WTC11 (cell line): ENCODE measurements around the gene CYB561D2.

Source experiments
- ATF1 ChIP-seq: sonication (generic); formaldehyde crosslinking; IDR thresholded peaks from 2 replicates; pipeline ENCODE4 v1.8.1; 2023; ENCODE audit warnings: mild to moderate bottlenecking, moderate library complexity, missing genetic modification reagents
- ATF2 ChIP-seq: sonication (generic); formaldehyde crosslinking; IDR thresholded peaks from 2 replicates; pipeline ENCODE4 v1.8.1; 2022; ENCODE audit warnings: low read depth, missing genetic modification reagents, borderline replicate concordance
- CREB1 ChIP-seq: sonication (generic); formaldehyde crosslinking; IDR thresholded peaks from 2 replicates; pipeline ENCODE4 v1.8.0; 2023; ENCODE audit warnings: mild to moderate bottlenecking, missing genetic modification reagents
- CTCF ChIP-seq: fragments of 200-600 bp; IDR thresholded peaks from 2 replicates; pipeline ENCODE4 v1.8.0; 2022; ENCODE audit warnings: antibody characterized with exemption
- GABPB1 ChIP-seq: sonication (generic); formaldehyde crosslinking; IDR thresholded peaks from 2 replicates; pipeline ENCODE4 v1.8.1; 2023; ENCODE audit warnings: mild to moderate bottlenecking, missing genetic modification reagents
- NFYB ChIP-seq: sonication (generic); formaldehyde crosslinking; conservative IDR thresholded peaks from 2 replicates; pipeline ENCODE4 v1.8.0; 2022; ENCODE audit warnings: low read depth, missing genetic modification reagents
- RELA ChIP-seq: sonication (generic); formaldehyde crosslinking; IDR thresholded peaks from 2 replicates; pipeline ENCODE4 v1.8.1; 2022; ENCODE audit warnings: missing genetic modification reagents, mild to moderate bottlenecking, borderline replicate concordance
- TCF7 ChIP-seq: sonication (generic); formaldehyde crosslinking; IDR thresholded peaks from 2 replicates; pipeline ENCODE4 v1.8.0; 2022; ENCODE audit warnings: mild to moderate bottlenecking, low read depth, missing genetic modification reagents, moderate library complexity
- USF2 ChIP-seq: sonication (generic); formaldehyde crosslinking; IDR thresholded peaks from 2 replicates; pipeline ENCODE4 v1.8.1; 2023; ENCODE audit warnings: mild to moderate bottlenecking, missing genetic modification reagents, moderate library complexity
- ZNF396 ChIP-seq: fragments of 250-450 bp; sonication (Bioruptor Pico); IDR thresholded peaks from 2 replicates; pipeline ENCODE4 v1.8.0; 2021; ENCODE audit warnings: mild to moderate bottlenecking, moderate library complexity, borderline replicate concordance
- ZNF423 ChIP-seq: fragments of 250-450 bp; sonication (Bioruptor Pico); IDR thresholded peaks from 2 replicates; pipeline ENCODE4 v2.1.2; 2022; ENCODE audit warnings: mild to moderate bottlenecking, moderate library complexity
- ZNF512 ChIP-seq: sonication (generic); formaldehyde crosslinking; IDR thresholded peaks from 2 replicates; pipeline ENCODE4 v1.8.1; 2022; ENCODE audit warnings: missing genetic modification reagents, borderline replicate concordance
- TF ChIP-seq, protein P1 (sequence below): sonication (generic); formaldehyde crosslinking; IDR thresholded peaks from 2 replicates; pipeline ENCODE4 v1.8.0; 2023; ENCODE audit warnings: missing genetic modification reagents, mild to moderate bottlenecking, borderline replicate concordance

DNA sequence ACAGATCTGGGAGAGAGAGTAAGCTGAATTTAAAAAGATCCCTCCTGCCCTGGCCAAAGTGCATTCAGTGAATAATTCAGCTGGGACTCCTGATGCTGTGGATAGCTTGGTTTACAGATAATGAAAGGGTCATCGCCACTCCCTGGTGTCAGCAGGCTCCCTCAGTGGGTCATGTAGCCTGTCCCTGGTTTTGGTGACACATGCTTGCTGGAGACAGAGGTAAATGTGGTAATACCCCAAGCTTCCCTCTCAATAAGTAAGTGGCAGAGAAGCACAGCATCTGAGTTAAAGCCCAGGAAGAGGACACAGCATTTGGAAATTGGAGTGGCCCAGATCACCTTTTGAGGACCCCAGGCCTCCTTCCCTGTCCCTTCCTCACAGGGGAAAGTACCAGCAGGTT is 6.8 kb downstream of the CYB561D2 start:
- TF ChIP-seq, protein P1, sequence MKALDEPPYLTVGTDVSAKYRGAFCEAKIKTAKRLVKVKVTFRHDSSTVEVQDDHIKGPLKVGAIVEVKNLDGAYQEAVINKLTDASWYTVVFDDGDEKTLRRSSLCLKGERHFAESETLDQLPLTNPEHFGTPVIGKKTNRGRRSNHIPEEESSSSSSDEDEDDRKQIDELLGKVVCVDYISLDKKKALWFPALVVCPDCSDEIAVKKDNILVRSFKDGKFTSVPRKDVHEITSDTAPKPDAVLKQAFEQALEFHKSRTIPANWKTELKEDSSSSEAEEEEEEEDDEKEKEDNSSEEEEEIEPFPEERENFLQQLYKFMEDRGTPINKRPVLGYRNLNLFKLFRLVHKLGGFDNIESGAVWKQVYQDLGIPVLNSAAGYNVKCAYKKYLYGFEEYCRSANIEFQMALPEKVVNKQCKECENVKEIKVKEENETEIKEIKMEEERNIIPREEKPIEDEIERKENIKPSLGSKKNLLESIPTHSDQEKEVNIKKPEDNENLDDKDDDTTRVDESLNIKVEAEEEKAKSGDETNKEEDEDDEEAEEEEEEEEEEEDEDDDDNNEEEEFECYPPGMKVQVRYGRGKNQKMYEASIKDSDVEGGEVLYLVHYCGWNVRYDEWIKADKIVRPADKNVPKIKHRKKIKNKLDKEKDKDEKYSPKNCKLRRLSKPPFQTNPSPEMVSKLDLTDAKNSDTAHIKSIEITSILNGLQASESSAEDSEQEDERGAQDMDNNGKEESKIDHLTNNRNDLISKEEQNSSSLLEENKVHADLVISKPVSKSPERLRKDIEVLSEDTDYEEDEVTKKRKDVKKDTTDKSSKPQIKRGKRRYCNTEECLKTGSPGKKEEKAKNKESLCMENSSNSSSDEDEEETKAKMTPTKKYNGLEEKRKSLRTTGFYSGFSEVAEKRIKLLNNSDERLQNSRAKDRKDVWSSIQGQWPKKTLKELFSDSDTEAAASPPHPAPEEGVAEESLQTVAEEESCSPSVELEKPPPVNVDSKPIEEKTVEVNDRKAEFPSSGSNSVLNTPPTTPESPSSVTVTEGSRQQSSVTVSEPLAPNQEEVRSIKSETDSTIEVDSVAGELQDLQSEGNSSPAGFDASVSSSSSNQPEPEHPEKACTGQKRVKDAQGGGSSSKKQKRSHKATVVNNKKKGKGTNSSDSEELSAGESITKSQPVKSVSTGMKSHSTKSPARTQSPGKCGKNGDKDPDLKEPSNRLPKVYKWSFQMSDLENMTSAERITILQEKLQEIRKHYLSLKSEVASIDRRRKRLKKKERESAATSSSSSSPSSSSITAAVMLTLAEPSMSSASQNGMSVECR (CRISPR knock-in tag): no peak
- no peak for TF ChIP-seq CTCF
- TF ChIP-seq ZNF512 (CRISPR knock-in tag): no peak
- TF ChIP-seq ATF2: no peak
- TF ChIP-seq USF2: no peak
- TF ChIP-seq ZNF423 (CRISPR knock-in tag): no peak
- TF ChIP-seq CREB1 (CRISPR knock-in tag): no peak
- no peak for TF ChIP-seq ATF1
- TF ChIP-seq RELA (CRISPR knock-in tag): no peak
- no peak for TF ChIP-seq TCF7 (CRISPR knock-in tag)
- TF ChIP-seq NFYB (CRISPR knock-in tag): no peak
- no peak for TF ChIP-seq ZNF396
- TF ChIP-seq GABPB1: no peak
